Peyer's patch (tissue), 4 donors: Measurements from ENCODE around the gene ARL9.

Experiments used
- CTCF ChIP-seq, 6 experiments: fragments of 450-650 bp in 4 of 6; fragments of 200-600 bp in 2 of 6; sonication (generic) in 1 of 6; IDR thresholded peaks; one replicate each; pipeline ENCODE4 v1.5.1; 2017 to 2019; ENCODE audit warnings: antibody characterized with exemption in 6 of 6, mild to moderate bottlenecking in 3 of 6, moderate library complexity in 1 of 6
- POLR2A ChIP-seq, 2 donors: fragments of 450-650 bp; IDR thresholded peaks; one replicate each; pipeline ENCODE4 v1.5.1; 2017; ENCODE audit warnings: antibody characterized with exemption in 2 of 2, mild to moderate bottlenecking in 2 of 2, moderate library complexity in 2 of 2

- TF ChIP-seq CTCF (IDR thresholded peaks at IDR 0.05) (no peak), POLR2A (IDR thresholded peaks at IDR 0.05) (no peak)
Measured at GRCh38 chr4:56551516-56551915, 45.9 kb downstream of the ARL9 start.
